ENCODE measurements around the gene AUTS2.

The AUTS2 gene

GRCh38 chr7:69598081-69598486 is at the start of gene AUTS2:
TSS of gene AUTS2 (plus strand) at chr7:69598475. CDS start at chr7:69599654, 1,179 bp downstream.
- DNase-seq = peak; percentile 82

GRCh38 chr7:69550991-69551390 is 47.3 kb upstream of the AUTS2 start:
- no peak for DNase-seq

GRCh38 chr7:69553190-69553589 is 45.1 kb upstream of the AUTS2 start:
- no peak for DNase-seq

- DNase-seq = no peak
Measured at GRCh38 chr7:69561266-69561960, 36.9 kb upstream of the AUTS2 start.

- peak; percentile 95 for DNase-seq
Measured at GRCh38 chr7:69564454-69565417, 33.5 kb upstream of the AUTS2 start.

- no peak for DNase-seq
Measured at GRCh38 chr7:69567800-69568199, 30.5 kb upstream of the AUTS2 start.

GRCh38 chr7:69568266-69568665 is 30.0 kb upstream of the AUTS2 start:
- no peak for DNase-seq

- DNase-seq = no peak
Measured at GRCh38 chr7:69575651-69576050, 22.6 kb upstream of the AUTS2 start.

- peak; percentile 47 for DNase-seq
Measured at GRCh38 chr7:69577221-69577620, 21.1 kb upstream of the AUTS2 start.

- no peak for DNase-seq
Measured at GRCh38 chr7:69585169-69585568, 13.1 kb upstream of the AUTS2 start.

- no peak for DNase-seq
Measured at GRCh38 chr7:69586321-69586720, 12.0 kb upstream of the AUTS2 start.

GRCh38 chr7:69588773-69589172 is 9.5 kb upstream of the AUTS2 start:
- no peak for DNase-seq

- no peak for DNase-seq
Measured at GRCh38 chr7:69591805-69592204, 6.5 kb upstream of the AUTS2 start.

- no peak for DNase-seq
Measured at GRCh38 chr7:69593511-69593910, 4.8 kb upstream of the AUTS2 start.

- no peak for DNase-seq
Measured at GRCh38 chr7:69595415-69595814, 2.9 kb upstream of the AUTS2 start.

GRCh38 chr7:69596056-69596455 is 2.2 kb upstream of the AUTS2 start:
- no peak for DNase-seq

GRCh38 chr7:69596723-69597277 is 1.5 kb upstream of the AUTS2 start:
- DNase-seq = no peak

GRCh38 chr7:69597278-69598076 is 798 bp upstream of the AUTS2 start:
- DNase-seq = no peak

- DNase-seq = peak; percentile 18
Measured at GRCh38 chr7:69598487-69599285, 411 bp downstream of the AUTS2 start.

GRCh38 chr7:69599286-69599954 is 1.1 kb downstream of the AUTS2 start:
- DNase-seq = peak; percentile 12

- peak; percentile 9 for DNase-seq
Measured at GRCh38 chr7:69599955-69600709, 1.9 kb downstream of the AUTS2 start.
